LNCAP (cell line): Measurements from ENCODE around the gene SLC35G6.
"Not testable (repeated sequence)": the region's sequence is repeated elsewhere in the genome, so short reads cannot be mapped to it uniquely, and the experiment has no call there.

Experiments used
- TF ChIP-seq, protein P1 (sequence below): fragments of 450-650 bp; IDR thresholded peaks from 2 replicates; pipeline ENCODE4 v1.5.1; 2017; ENCODE audit warnings: mild to moderate bottlenecking

The SLC35G6 gene

DNA sequence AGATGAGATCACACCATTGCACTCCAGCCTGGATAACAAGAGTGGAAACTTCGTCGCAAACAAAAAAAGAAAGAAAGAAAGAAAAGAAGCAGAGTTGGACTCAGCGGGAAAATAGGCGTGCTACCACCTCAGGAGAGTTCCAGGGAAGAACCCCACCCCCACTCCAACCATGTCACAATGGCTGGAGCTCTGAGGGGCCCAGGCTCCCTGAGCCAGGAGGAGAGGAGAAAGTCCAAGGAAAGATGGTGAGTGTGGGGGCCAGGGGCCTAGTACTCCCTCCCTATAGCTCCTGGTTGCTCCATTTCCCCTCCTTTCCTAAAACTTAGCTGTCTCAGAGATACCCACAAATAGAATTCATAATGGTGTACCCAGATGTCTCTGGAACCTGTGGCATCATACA, at the start of gene SLC35G6:
Gene SLC35G6 (plus strand): TSS at position 172 of the 400 bp plus-strand sequence. CDS start 71 bp downstream, at position 243.
- TF ChIP-seq, protein P1, sequence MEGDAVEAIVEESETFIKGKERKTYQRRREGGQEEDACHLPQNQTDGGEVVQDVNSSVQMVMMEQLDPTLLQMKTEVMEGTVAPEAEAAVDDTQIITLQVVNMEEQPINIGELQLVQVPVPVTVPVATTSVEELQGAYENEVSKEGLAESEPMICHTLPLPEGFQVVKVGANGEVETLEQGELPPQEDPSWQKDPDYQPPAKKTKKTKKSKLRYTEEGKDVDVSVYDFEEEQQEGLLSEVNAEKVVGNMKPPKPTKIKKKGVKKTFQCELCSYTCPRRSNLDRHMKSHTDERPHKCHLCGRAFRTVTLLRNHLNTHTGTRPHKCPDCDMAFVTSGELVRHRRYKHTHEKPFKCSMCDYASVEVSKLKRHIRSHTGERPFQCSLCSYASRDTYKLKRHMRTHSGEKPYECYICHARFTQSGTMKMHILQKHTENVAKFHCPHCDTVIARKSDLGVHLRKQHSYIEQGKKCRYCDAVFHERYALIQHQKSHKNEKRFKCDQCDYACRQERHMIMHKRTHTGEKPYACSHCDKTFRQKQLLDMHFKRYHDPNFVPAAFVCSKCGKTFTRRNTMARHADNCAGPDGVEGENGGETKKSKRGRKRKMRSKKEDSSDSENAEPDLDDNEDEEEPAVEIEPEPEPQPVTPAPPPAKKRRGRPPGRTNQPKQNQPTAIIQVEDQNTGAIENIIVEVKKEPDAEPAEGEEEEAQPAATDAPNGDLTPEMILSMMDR: not testable (repeated sequence)

DNA sequence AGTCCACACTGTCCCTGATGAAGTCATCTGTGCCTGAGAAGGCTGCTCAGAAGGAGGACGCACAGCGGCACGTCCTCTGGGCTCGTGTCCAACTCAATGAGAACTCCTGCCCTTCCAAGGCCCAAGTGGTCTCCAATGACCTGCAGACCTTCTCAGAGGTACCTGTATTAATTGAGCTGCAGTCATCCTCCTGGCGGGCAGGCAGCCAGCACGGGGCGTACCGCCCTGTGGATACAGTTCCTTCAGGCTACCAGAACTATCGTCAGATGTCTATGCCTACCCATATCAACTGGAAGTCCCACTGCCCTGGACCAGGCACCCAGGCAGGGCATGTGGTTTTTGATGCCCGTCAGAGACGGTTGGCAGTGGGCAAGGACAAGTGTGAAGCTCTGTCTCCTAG, 49.0 kb upstream of the SLC35G6 start:
- TF ChIP-seq, protein P1: no peak

DNA sequence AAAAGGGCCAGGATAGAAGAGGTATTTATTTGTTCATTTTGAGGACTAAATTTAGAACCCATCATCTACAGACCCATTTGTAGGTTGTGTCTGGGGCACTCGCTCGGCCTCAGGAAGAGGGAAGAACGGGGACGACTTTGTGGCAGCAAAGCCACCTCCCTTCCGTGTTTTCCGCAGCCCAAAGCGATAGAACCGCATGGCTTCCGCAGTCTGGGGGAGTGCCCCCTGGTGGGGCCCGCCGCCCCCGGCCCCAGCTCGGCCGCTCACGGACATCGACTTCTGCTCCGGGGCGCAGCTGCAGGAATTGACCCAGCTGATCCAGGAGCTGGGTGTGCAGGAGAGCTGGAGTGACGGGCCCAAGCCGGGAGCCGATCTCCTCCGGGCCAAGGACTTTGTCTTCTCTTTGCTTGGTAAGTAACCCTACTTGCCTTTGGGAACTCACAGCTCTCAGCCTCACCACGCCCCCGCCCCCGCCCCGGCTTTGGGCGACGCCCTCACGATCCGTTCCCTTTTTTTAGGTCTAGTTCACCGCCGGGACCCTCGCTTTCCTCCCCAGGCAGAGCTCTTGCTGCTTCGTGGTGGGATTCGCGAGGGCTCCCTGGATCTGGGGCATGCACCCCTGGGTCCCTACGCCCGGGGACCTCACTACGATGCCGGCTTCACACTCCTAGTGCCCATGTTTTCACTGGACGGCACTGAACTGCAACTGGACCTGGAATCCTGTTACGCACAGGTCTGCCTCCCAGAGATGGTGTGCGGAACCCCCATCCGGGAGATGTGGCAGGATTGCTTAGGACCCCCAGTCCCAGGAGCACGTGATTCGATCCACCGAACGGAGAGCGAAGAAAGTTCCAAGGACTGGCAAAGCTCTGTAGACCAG, 45.3 kb upstream of the SLC35G6 start:
- TF ChIP-seq, protein P1: no peak

DNA sequence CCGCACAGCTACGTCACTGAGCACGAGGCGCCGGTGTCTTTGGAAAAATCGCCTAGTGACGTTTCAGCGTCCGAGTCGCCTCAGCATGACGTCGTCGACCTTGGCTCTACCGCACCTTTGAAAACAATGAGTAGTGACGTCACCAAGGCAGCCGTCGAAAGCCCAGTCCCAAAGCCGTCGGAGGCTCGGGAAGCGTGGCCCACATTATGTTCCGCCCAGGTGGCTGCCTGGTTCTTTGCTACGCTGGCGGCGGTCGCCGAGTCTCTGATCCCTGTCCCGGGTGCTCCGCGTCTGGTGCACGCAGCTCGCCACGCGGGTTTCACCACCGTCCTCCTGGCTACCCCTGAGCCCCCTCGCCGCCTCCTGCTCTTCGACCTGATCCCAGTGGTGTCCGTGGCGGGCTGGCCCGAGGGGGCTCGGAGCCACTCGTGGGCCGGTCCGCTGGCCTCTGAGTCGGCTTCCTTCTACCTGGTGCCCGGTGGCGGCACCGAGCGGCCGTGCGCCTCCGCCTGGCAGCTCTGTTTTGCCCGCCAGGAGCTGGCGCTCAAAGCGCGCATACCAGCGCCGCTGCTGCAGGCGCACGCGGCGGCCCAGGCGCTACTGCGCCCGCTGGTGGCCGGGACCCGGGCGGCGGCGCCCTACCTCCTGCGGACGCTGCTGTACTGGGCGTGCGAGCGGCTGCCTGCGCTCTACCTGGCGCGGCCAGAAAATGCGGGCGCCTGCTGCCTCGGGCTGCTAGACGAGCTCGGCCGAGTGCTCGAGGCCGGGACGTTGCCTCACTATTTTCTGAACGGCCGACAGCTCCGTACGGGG, 44.5 kb upstream of the SLC35G6 start:
- TF ChIP-seq, protein P1: peak; percentile 77

DNA sequence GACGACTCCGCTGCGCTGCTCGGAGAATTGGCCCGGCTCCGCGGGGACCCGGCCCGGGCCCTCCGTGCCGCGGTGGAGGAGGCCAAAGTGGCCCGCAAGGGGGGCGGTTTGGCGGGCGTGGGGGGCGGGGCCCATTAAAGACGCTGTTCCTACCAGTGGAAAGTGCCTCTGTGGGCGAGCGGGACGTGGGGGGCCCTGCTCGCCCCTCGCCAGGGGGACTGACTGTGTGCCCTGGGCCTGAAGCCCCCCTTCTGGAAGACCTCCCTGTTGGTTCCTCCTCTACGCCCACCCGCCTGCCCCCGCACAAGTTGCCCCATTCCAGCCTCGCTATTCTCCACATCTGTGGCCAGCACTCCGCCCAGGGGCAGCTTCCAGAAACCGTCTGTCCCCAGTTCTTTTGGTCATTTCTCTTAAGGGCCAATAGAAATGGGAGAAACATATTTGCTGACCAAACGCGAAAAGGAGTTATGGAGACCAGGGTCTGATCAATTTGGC, 43.8 kb upstream of the SLC35G6 start:
- TF ChIP-seq, protein P1: no peak

DNA sequence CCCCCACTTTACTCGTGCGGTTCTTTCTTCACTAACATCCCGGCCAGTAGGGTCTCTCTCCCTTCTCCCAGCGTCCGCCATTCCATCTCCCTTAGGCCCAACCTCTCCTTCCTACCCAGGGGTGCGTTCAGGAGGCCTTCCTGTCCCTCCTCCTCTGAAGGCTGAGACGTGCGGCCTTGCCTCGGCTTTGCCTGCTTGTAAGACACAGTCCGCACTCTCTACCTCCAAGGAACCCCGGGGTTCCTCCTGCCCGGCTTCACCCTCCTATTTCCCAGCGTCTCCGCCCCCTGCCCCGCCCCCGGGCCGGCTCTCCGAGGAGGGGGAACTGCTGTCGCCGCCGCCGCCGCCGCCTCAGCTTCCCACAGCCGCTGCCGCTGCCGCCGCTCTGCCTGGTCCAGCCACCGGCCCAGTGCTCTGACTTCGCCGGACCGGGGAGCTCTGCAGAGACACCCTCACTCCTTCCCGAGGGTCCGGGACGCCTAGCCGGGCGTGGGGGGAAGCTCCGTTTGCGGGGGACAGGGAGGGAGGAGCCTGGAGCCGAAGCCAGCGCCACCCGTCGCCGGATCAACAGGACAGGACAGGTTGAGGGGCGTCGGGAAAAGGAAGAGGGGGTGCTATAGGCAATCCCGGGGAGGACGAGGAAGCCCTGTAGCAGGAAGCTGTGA, 43.2 kb upstream of the SLC35G6 start:
- TF ChIP-seq, protein P1: no peak
